NOMO-1 (cell line): ENCODE results near the gene RAD51B.

ENCODE experiments used
- DNase-seq, 2 experiments: peaks; one replicate each; lab custom pipeline; 2025; ENCODE audit not compliant: unreplicated experiment in 2 of 2; lab: John Stamatoyannopoulos, UW

RAD51B gene

GRCh38 chr14:68226523-68226922, 406.9 kb downstream of the RAD51B start:
- no peak for DNase-seq

- no peak for DNase-seq
Observed at GRCh38 chr14:68228656-68229055, 409.1 kb downstream of the RAD51B start.

GRCh38 chr14:68229423-68230100, 410.0 kb downstream of the RAD51B start:
- no peak for DNase-seq

GRCh38 chr14:68230202-68230949, 410.8 kb downstream of the RAD51B start:
- no peak for DNase-seq

GRCh38 chr14:68230950-68231717, 411.6 kb downstream of the RAD51B start:
- no peak for DNase-seq

- DNase-seq, result no peak
Observed at GRCh38 chr14:68231898-68232297, 412.3 kb downstream of the RAD51B start.

GRCh38 chr14:68232300-68233055, 412.9 kb downstream of the RAD51B start:
- DNase-seq, result no peak

GRCh38 chr14:68233101-68233784, 413.7 kb downstream of the RAD51B start:
- no peak for DNase-seq

- DNase-seq, result no peak
Observed at GRCh38 chr14:68234101-68234905, 414.7 kb downstream of the RAD51B start.

- DNase-seq, result no peak
Observed at GRCh38 chr14:68235011-68235410, 415.4 kb downstream of the RAD51B start.

GRCh38 chr14:68236582-68237458, 417.2 kb downstream of the RAD51B start:
- DNase-seq, result no peak

GRCh38 chr14:68238551-68238950, 419.0 kb downstream of the RAD51B start:
- DNase-seq, result no peak

GRCh38 chr14:68238976-68239375, 419.4 kb downstream of the RAD51B start:
- DNase-seq, result no peak

GRCh38 chr14:68239988-68240771, 420.6 kb downstream of the RAD51B start:
- DNase-seq, result no peak

GRCh38 chr14:68241862-68242487, 422.4 kb downstream of the RAD51B start:
- no peak for DNase-seq

- DNase-seq, result no peak
Observed at GRCh38 chr14:68243450-68244010, 424.0 kb downstream of the RAD51B start.
